Measurements from ENCODE around the gene SMIM45. TPM values are rescaled to one million over a fixed set of nuclear protein-coding genes. Genes with fewer than 3 reads are reported as not detected.

Gene SMIM45

Other genes with a start within 250 kb of the SMIM45 start
- 6.1 and 6.3 TPM in 2 replicates for gene CCDC134, start 151.5 kb upstream of the SMIM45 start, total RNA-seq
- gene SREBF2, start 119.0 kb upstream of the SMIM45 start, total RNA-seq: 46.3 and 110 TPM in 2 replicates
- not detected in 2 replicates for gene SHISA8, start 37.1 kb upstream of the SMIM45 start, total RNA-seq
- gene TNFRSF13C, start 25.3 kb upstream of the SMIM45 start, total RNA-seq: not detected in 2 replicates
- gene CENPM, start 5.0 kb upstream of the SMIM45 start, total RNA-seq: 13.1 and 34.2 TPM in 2 replicates
- gene SEPTIN3, start 17.3 kb downstream of the SMIM45 start, total RNA-seq: under 0.01 and 0.14 TPM in 2 replicates
- 0.34 TPM in 1 of 2 replicates, not detected in the other for gene WBP2NL, start 46.6 kb downstream of the SMIM45 start, total RNA-seq
- 22.6 and 36.9 TPM in 2 replicates for gene NAGA, start 118.7 kb downstream of the SMIM45 start, total RNA-seq
- 25.7 and 32.8 TPM in 2 replicates for gene PHETA2, start 122.1 kb downstream of the SMIM45 start, total RNA-seq
- gene SMDT1, start 127.5 kb downstream of the SMIM45 start, total RNA-seq: 3.6 and 5.4 TPM in 2 replicates
- 38.1 and 42.7 TPM in 2 replicates for gene NDUFA6, start 138.6 kb downstream of the SMIM45 start, total RNA-seq
- gene CYP2D6, start 178.7 kb downstream of the SMIM45 start, total RNA-seq: 0.09 and 0.68 TPM in 2 replicates